DND-41 (cell line): Measurements from ENCODE around the gene PLPP3.

Source experiments
- ATAC-seq: fragments of 200-7000 bp; cut with Tn5 transposase; 3 replicates; pipeline ENCODE4 v1.9.1; 2021; ENCODE audit warnings: low read depth; ENCODE audit not compliant: insufficient read depth
- DNase-seq: peaks from one replicate; pipeline ENCODE4 v3.0.0-alpha.2; 2020
- H2AFZ ChIP-seq: 2 replicates; pipeline ENCODE4 v1.6.0; 2012; ENCODE audit warnings: low read depth, low read length
- H3K27ac ChIP-seq: 2 replicates; pipeline ENCODE4 v1.5.1; 2012; ENCODE audit warnings: low read length, inconsistent platforms
- H3K27me3 ChIP-seq: fragments of 200-600 bp; sonication (generic); 2 replicates; pipeline ENCODE4 v1.6.0; 2012; ENCODE audit warnings: low read length, mild to moderate bottlenecking, inconsistent platforms; ENCODE audit not compliant: insufficient read depth, poor library complexity
- H3K36me3 ChIP-seq: 2 replicates; pipeline ENCODE4 v1.5.1; 2012; ENCODE audit warnings: low read length, inconsistent platforms; ENCODE audit not compliant: insufficient read depth
- H3K4me1 ChIP-seq: 2 replicates; pipeline ENCODE4 v1.5.1; 2012; ENCODE audit warnings: mild to moderate bottlenecking, low read length; ENCODE audit not compliant: insufficient read depth
- H3K4me2 ChIP-seq: 2 replicates; pipeline ENCODE4 v1.6.0; 2012; ENCODE audit warnings: mild to moderate bottlenecking, moderate library complexity, low read length, inconsistent platforms; ENCODE audit not compliant: insufficient read depth
- H3K4me3 ChIP-seq, 2 experiments: fragments of 200-600 bp in 1 of 2; shearing (Covaris generic) in 1 of 2; 2 replicates each; pipeline ENCODE4 v1.5.1; 2012 to 2016; ENCODE audit warnings: inconsistent platforms in 2 of 2, low read length in 2 of 2, mild to moderate bottlenecking in 2 of 2, low read depth in 1 of 2, moderate library complexity in 1 of 2
- H3K79me2 ChIP-seq: 2 replicates; pipeline ENCODE4 v1.6.0; 2012; ENCODE audit warnings: low read length, inconsistent platforms; ENCODE audit not compliant: insufficient read depth
- H3K9ac ChIP-seq: 2 replicates; pipeline ENCODE4 v1.6.0; 2012; ENCODE audit warnings: low read depth, mild to moderate bottlenecking, inconsistent platforms, low read length, moderate library complexity
- H3K9me3 ChIP-seq: 2 replicates; pipeline ENCODE4 v1.5.1; 2012; ENCODE audit warnings: low read length, moderate library complexity, mild to moderate bottlenecking, inconsistent platforms; ENCODE audit not compliant: insufficient read depth, severe bottlenecking
- H4K20me1 ChIP-seq: 2 replicates; pipeline ENCODE4 v1.6.0; 2012; ENCODE audit warnings: low read length; ENCODE audit not compliant: insufficient read depth
- CTCF ChIP-seq: IDR thresholded peaks from 2 replicates; pipeline ENCODE4 v1.5.1; 2012; ENCODE audit warnings: borderline replicate concordance, low read length, moderate library complexity, mild to moderate bottlenecking; ENCODE audit not compliant: poor library complexity, severe bottlenecking; ENCODE audit errors: extremely low read depth
- EZH2 ChIP-seq: IDR thresholded peaks from 3 replicates; pipeline ENCODE4 v1.6.1; 2012; ENCODE audit warnings: borderline replicate concordance, low read depth, mild to moderate bottlenecking, moderate library complexity, low read length, inconsistent platforms; ENCODE audit not compliant: severe bottlenecking

Gene PLPP3

GRCh38 chr1:56547473-56547872, 31.9 kb downstream of the PLPP3 start:
- ATAC-seq (no peak), DNase-seq (no peak)
- Histone ChIP-seq H3K9ac (no peak overlapping the region), H3K79me2 (no peaks in the 10 kb centered on the region), H4K20me1 (no peaks in the 10 kb centered on the region), H2AFZ (no peak overlapping the region), H3K4me3 (no peak overlapping the region), H3K27me3 (no peaks in the 10 kb centered on the region), H3K27ac (no peak overlapping the region), H3K9me3 (no peaks in the 10 kb centered on the region), H3K4me2 (no peak overlapping the region), H3K4me1 (no peaks in the 10 kb centered on the region), H3K36me3 (no peaks in the 10 kb centered on the region)
- no peak for TF ChIP-seq EZH2
- no peak for TF ChIP-seq CTCF

GRCh38 chr1:56545711-56546110, 33.7 kb downstream of the PLPP3 start:
- no peaks in the 10 kb centered on the region for H3K9me3 ChIP-seq
- TF ChIP-seq CTCF (no peak), EZH2 (no peak)
- 0 out of 2 replicates have a peak, but pooled peaks cover 2% of the 10 kb centered on the region for H3K4me1 ChIP-seq
- H2AFZ ChIP-seq = no peak overlapping the region
- H3K4me3 ChIP-seq = no peak overlapping the region
- DNase-seq (no peak), ATAC-seq (no peak)
- H4K20me1 ChIP-seq = no peaks in the 10 kb centered on the region
- no peaks in the 10 kb centered on the region for H3K79me2 ChIP-seq
- H3K36me3 ChIP-seq = no peaks in the 10 kb centered on the region
- H3K9ac ChIP-seq = no peak overlapping the region
- H3K27ac ChIP-seq = no peak overlapping the region
- no peak overlapping the region for H3K4me2 ChIP-seq
- no peaks in the 10 kb centered on the region for H3K27me3 ChIP-seq

- no peak for ATAC-seq
- no peaks in the 10 kb centered on the region for H3K9me3 ChIP-seq
These were observed 35.4 kb downstream of the PLPP3 start for GRCh38 chr1:56543783-56544612.

More at GRCh38 chr1:56543783-56544612, 35.4 kb downstream of the PLPP3 start:
- no peak for TF ChIP-seq CTCF
- TF ChIP-seq EZH2 = no peak
- Histone ChIP-seq H3K4me1 (0 out of 2 replicates have a peak, but pooled peaks cover 4% of the 10 kb centered on the region), H3K27me3 (no peaks in the 10 kb centered on the region), H4K20me1 (no peaks in the 10 kb centered on the region), H3K27ac (no peak overlapping the region), H3K79me2 (no peaks in the 10 kb centered on the region), H3K4me2 (no peak overlapping the region), H2AFZ (no peak overlapping the region), H3K9ac (no peak overlapping the region), H3K36me3 (no peaks in the 10 kb centered on the region), H3K4me3 (no peak overlapping the region)
- DNase-seq = no peak
